ENCODE measurements around the gene ZC3H8.
"Not testable (repeated sequence)": the region's sequence is repeated elsewhere in the genome, so short reads cannot be mapped to it uniquely, and the experiment has no call there.

Gene ZC3H8

DNA sequence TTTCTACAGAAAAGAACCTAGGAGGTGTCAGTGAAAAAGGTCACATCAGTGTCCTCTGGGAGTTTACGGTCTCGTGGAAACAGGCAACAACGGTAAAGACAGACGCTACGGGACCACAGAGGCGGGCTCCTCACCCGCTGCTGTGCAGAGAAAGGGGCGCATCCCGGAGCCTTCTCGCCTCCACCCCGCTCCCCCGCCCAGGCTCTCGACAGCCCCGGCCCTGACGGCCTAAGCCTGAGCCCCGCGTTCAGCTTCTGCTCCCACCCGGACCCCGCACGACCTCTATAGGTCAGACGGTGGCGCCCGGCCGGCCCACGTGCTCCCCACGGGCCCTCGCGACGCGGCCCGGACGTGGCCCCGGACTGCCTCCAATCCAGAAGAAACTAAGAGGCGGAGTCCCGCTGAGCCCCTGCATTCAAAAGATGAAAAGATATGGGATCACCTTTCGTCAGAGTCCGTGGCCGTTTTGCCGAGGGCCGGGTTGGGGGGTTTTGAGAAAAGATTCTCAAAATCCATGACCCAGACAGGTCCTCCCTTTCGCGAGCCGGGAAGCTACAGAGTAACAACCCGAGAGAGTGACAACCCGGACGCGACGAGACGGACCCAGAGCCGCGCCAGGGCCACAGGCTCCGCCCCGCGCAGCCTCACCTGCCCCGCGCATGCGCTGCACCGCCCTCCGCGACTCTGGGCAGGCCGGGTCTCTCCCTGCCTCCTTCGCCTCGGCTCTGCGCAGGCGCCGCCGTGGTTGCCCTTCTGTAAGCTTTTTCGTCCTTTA, at the start of gene ZC3H8:
TSS of gene ZC3H8 (minus strand) at position 577 of the 775 bp plus-strand sequence. CDS start at position 516, 61 bp downstream.
- peak; percentile 90 to 95 (median 91) for DNase-seq (ENCODE audit: low read depth in 3 of 3)

DNA sequence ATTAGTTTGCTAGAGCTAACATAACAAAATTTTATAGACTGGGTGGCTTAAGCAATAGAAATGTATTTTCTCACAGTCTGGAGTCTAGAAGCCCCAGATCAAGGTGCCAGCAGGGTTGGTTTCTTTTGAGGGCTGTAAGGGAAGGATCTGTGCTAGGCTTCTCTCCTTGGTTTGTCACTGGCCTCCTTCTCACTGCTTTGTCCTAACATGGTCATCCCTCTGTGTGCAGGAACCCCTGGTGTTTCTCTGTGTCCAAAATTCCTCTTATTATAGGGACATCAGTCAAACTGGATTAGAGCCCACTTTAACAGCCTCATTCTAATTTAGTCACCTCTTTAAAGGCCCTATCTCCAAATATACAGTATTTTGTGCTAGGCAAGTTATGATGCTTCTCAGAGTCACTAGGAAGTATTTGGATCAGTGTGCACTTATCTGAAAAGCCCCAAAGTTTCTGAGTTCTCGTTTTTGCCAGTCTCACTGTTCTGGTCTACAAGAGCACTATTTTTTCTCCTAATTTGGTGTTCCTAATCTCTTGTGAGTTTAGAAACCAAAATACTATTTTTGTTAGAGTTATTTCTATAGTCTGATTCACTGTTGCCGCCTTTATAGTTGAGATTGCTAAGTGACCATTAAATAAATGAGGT, 49.6 kb upstream of the ZC3H8 start:
- no peak for DNase-seq (ENCODE audit: low read depth in 3 of 3)

DNA sequence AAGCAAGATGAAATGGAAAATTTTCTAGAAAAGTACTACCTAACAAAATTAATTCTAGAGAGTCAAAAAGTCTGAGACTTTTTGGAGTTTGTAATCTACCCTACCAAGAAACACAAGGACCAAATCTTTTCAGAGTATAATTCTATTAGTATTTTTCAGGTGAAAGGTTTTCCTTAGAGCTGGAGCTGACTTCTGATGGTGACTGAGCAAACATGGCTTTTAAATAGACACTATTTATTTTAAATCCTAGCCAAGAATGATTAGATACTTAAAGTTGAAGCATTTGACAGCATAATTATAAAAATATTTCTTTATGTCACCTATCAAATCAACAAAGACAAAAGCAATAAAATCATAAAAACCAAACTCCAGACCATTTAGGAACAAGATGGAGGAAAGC, 47.1 kb upstream of the ZC3H8 start:
- no peak for DNase-seq (ENCODE audit: low read depth in 3 of 3)

DNA sequence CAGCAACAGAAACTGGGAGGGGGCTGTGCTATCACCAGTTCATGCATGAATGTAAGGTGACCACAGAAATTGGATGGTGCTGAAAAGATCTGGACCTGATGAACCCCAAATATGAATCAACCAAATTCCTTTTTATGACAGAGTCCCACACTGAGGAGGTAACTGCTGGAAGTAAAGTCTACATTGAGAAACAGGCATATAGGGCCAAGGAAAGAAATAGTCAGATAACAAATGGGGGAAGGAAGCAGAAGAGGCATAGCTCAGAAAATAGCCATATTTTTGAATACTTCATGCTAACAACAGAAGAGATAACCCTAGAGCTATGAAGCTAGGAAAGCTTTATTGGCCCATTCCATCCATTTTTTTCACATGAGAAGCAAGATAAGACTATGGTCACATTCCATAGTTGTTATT, 46.3 kb upstream of the ZC3H8 start:
- DNase-seq (ENCODE audit: low read depth in 3 of 3), result no peak

DNA sequence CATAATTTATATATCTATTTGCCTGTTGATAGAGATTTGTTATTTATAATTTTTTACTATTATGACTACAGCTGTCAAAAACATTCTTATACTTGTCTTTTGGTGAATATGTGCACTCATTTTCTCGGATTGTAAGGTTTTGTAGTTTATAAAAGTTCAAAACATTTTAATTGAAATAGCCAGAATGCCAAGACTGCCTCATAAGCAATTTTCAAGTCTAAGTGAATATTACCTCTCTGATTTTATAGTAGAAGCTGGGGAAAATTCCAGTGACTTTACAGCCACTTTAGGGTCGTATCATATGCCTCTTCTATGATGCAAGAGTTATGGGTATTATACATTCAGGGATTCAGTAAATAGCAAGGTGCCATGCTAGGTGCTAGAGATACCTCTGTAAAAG, 41.6 kb upstream of the ZC3H8 start:
- no peak for DNase-seq (ENCODE audit: low read depth in 3 of 3)

DNA sequence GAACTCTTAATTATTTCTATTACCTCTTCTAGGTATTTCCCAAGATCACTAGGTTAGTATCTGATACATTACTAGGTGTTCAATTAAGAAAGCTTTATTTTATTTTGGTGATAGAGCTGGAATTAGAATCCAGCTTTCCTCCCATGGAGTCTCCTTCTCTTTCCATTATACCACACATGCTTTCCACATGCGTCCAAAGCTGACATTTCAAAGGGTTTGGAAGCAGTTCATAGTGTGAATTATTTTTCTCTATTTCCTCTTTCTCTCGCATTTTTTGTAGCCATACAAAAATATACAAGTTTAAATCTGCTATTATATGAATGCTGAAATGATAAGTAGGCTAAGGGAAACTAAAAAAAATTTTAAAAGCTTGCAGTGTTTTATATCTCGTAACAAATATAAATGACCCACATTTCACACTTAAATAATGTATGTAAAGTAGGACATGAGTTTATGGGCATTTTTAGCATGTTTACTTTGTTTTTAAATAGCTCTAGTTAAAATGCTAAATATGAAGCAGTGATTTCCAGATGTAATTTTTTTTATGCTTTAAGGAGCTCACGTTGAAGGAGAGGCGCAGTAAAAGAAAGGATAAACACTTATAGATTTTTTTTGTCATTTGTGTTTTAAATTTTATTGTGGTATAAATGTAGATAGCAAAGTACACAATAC, 40.7 kb upstream of the ZC3H8 start:
- DNase-seq (ENCODE audit: low read depth in 3 of 3), result no peak

DNA sequence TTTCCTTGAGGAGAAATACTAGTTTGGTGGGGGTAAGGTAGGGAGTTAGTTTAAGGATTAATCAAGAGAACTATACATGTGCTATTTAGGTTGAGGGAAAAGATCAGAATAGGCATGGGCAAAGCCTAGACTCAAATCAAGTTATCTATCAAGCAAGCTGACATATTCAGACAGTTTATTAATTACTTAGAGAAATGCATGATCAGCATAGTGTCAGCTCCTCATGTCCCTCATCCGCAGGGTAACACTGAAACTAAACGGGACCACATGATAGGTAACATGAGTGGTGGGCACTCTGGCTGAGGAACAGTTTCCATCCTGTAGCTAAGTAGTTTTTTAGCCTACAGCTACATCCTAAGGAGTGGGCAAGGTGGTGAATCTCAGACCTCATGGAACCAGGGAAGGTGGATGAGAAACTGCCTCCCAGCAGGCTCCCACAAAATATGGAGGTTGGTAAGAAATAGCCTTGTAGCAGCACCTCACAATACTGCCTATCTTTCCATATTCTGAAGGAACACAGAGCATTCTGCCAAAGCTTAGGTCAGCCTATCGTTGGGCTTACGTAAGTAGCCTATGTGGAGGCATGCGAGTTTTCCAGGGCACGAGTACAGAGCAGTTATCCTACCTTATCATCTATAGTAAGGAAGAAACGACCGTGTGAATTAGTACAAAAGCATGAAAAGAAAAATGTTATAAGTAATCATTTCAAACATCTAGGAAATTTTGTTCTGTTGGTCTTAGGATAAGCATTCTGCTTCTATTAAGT, 39.0 kb upstream of the ZC3H8 start:
- no peak for DNase-seq (ENCODE audit: low read depth in 3 of 3)

DNA sequence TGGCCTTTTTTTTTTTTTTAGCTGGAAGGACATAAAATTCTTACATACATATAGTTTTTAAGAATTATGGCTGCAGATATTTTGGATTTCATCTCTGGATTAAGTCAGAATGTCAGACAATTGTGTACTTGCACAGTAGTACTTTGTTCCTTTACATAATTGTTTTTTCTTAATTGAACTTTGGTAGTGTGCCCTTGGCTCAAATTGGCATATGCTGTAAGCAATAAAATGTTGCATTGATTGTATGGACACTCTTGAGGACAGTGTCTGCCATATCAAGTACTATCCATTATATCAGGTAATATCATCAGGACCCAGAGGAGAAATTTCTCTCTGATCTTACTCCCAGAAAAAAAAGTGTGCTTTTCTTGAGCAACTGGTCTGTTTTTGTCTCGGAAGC, 35.8 kb upstream of the ZC3H8 start:
- DNase-seq (ENCODE audit: low read depth in 3 of 3), result no peak

DNA sequence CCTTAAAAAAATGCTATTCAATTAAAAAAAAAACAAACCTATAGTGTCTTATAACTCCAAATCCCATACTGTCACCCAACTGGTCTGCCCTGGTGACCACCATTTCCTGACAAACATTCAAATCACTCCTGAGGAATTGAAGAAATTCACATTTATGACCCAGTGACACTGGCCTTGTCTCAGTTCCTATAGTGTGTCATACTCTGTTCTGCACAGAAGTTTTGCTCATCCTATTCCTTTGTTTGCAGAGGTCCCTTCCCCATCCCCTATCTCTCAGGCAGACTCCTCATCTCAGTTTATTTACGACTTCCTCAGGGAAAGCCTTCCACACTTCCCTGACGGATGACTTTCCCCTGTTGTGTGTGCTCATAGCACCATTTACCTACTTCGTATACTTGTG, 35.2 kb upstream of the ZC3H8 start:
- DNase-seq (ENCODE audit: low read depth in 3 of 3), result no peak

DNA sequence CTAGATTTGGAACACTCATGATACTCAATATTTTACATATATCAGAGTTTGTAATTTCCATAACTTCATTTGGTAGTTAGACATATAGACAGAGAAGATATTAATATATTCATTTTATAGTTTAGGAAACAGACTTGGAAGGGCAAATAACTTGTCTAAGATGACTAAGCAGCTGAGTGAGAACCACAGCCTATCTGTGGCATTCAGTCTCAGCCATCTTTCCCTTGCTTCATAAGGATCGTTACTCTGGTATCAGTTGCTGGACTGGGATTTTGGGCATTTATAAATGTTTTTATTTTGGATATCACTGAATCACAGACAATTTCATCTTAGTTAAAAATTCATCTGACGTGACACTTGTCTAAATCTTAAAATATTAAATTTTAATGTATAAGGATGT, 28.7 kb upstream of the ZC3H8 start:
- not testable (repeated sequence) for DNase-seq (ENCODE audit: low read depth in 3 of 3)

DNA sequence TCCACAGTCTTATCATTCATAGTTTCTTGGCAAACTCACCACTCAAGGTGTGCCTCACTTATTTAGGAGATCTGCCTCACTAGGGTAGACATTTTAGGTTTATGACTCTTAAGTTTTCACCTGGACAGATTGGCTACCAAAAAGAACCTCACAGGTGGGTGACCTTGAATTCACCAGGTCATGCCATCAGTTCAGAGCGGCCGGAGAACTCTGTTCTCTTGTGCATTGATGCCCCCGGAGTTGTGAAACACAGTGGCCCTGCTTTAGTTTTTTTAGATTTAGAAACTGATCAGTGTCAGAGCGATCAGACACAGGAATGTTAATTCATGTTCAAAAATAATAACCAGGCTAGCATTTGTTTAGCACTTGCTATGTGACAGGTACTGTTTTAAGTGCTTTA, 27.2 kb upstream of the ZC3H8 start:
- DNase-seq (ENCODE audit: low read depth in 3 of 3), result not testable (repeated sequence)

DNA sequence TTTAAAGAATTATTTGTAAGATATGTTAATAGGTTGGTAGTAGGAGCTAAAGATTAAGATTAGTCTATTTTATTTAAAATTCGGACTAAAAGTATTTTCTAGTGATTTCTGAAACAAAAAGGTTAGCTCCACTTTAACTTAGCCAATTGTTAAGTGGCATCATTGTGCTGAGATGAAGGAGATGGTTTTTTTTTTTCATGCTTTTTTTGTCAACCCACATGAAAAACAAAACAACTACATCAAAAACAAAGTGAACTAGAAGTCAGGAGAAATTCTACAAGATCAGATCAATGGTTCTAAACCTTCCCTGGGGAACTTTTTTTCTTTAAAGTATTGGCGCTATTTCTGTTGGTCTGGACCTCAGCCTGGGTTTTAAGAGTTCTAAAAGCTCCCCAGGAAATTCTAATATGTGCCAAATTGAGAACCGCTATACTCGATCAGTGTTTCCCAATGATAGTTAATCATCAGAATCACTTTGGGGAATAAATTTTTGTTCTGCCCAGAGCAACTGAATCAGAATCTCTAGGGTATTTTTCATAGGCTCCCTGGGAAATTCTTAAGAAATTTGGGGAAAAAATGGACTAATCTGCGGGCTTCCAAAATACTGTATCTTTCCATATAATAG, 22.9 kb upstream of the ZC3H8 start:
- no peak for DNase-seq (ENCODE audit: low read depth in 3 of 3)

DNA sequence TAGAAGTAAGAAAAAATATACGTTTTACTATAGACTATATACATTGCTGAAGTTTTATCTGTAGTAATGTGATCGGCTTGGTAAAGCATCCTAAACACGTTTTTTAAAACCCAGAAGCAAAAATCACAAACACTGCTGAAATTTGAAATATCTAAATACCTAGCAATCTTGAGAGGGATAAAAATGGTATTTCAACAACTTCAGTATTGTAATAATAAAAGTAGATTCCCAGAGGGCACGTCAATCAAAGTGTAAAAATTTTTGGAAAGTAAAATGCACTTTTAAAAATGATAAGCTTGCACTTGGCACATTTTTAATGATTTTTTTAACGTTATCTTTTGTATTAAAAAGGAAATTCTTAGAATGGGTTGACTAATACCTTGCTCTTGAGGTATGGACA, 22.1 kb upstream of the ZC3H8 start:
- no peak for DNase-seq (ENCODE audit: low read depth in 3 of 3)

DNA sequence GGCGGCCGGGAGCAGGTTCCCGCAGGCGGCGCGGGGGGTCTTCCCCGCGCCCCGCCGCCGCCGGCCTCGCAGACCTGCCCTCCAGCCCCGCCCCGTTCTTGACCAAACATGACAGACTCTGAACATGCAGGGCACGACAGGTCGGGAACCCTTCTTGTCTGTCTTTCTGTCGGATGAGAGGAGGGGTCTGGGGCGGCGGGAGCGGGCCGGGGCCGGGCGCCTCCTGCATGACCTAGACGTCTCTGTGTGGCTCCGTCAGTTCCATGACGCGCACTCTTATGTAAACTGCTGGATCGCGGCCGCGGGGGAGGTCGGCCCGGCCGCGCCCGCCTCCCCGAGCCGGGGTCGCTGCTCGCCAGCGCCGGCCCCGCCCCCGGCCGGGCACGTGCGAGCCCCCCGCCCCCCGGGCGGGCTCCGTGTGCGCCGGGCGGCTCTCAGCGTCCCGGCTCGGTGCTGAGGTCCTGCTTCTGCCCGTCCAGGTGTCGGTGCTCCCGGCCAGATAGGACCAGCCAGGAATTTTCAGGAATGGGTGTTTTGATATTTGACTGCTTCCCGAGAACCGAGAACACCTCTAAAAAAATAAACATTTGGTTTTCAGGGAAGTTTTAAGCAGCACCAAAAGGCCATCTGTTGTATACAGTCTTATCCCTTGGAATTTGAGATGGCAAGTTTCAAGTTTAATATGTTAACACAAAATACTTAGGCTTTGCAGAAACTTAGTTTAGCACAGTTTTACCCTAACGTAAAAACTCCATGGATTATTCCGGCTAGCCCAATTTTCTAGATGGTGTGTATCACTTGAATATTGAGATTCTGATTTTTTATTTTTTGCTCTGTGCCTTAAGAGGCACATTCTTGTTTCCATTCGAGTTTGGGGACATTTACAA, 21.3 kb upstream of the ZC3H8 start:
- peak; percentile 62 to 78 (median 67) for DNase-seq (ENCODE audit: low read depth in 3 of 3)

DNA sequence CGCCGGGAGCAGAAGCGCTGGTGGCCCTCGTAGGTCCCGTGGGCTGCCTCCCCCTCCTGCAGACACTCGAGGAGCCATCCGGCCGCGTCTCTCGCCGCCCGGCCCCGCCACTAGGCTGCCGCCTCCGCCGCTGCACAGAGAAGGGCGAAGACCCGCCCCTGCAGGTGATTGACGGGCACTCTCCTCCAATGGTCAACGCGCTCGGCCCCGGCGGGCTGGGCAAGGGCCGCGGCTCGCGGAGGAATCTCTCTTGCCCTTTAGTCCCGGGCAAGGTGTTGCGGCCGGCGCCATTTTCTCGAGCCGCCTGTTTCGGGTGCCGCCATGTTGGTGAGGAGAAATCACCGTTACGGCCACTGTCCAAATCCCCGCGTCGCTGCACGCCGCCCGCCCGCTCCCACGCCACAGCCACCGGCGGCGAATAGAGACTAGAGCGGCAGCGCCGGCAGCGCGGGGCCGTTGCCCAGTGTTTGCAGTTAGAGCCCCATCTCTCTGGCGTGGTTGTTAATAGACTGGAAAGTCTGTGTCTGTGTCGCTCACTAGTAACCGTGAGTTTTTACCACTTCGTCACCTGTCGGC, 20.6 kb upstream of the ZC3H8 start, which contains the start of gene ZC3H6:
TSS of gene ZC3H6 (plus strand) at position 287 of the 576 bp plus-strand sequence. CDS start 398 bp downstream, outside the sequence.
- peak; percentile 99 for DNase-seq (ENCODE audit: low read depth in 3 of 3)

DNA sequence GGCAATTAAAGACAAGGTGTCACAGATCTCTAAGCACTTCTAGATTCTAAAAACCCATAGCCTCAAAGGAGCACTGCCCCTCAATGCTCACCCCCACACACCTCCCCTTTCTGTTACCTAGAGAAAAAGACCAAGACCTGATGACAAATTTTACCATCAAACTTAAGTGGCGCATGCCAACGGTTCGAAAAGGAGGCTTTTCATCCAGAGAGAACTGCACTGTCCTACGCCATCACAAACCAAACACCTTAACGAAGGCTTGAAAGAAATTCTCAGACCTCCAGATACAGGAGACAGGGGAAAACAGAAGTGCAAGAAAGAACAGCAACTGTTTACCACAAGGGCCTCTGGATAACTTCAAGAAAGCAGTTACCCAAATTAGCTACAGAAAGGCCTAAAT, 18.5 kb upstream of the ZC3H8 start:
- no peak for DNase-seq (ENCODE audit: low read depth in 3 of 3)

DNA sequence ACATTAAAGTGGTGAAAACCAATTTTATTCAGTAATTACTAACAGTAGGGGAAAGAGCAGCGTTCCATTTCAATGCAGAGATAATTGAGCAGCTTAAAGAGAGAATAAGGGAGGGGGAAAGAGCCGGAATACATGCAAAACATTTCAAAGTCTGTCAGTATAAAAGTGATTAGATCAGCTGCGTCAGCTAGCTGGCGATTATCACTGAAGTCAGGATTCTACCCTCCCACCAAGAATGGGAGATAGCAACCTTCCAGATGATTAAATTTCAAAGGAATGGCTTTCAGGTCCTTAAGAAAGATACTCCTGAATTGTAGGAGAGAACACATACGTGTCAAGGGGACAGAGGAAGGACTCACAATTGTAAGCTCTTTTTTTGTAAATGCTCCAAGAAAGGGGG, 17.8 kb upstream of the ZC3H8 start:
- no peak for DNase-seq (ENCODE audit: low read depth in 3 of 3)

DNA sequence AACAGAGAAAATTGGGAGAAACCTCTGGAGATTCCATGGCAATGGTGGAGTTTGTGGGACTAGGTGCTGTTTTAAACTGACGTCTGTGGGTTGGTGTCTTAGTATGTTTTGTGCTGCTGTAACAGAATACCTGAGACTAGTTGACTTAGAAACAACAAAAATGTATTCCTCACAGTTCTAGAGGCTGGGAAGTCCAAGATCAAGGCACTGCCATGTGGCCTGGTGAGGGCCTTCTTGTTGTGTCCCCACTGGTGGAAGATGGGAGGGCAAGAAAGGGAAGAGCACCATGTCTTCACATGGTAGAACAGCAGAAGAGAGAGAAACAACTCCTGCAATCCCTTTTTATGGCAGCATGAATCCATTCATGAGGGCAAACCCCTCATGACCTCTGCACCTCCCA, 13.7 kb upstream of the ZC3H8 start:
- no peak for DNase-seq (ENCODE audit: low read depth in 3 of 3)

DNA sequence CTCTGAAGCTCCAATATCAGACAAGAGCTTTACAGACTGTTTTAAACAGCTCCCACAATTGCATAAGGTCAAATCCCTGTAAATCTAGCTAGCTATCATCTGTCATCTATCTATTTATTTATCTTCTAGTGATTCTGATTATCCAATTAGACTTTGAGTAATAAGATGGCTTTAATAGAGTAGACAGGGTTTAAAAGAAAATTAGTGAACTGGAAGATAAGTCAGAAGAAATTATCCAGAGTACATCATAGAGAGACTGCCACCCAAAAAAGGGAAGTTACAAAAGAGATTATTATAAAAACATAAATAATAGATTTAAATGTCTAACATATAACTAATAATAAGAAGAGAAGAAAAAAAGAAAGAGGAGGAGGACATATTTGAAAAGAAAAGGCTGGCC, 8.0 kb upstream of the ZC3H8 start:
- DNase-seq (ENCODE audit: low read depth in 3 of 3), result no peak

DNA sequence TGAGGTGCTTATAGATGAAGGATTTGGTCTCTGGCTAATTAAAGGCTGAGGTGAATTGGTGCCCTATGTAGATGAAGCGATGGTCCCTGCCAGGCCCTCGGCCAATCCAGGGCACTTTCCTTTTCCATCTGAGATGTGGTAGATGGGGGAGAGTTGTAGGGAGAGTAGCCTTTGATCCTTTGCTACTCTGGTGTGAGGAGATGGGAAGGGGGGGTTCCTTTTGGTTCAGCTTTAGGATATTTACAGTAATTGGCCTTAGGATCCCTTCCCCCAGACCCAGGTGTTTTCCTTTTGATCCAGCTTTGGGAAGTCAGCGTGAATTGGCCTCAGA, 5.4 kb upstream of the ZC3H8 start:
- DNase-seq (ENCODE audit: low read depth in 3 of 3), result no peak

Measured in stimulated activated CD4-positive, alpha-beta T cell treated with anti-CD3 and anti-CD28 coated beads, TNF-alpha, amount 100 ng/mL, for 24 hours (primary cell).